GM21515 (cell line): Measurements from ENCODE around the gene JARID2.
"Not testable (repeated sequence)": the region's sequence is repeated elsewhere in the genome, so short reads cannot be mapped to it uniquely, and the experiment has no call there.

Source experiments
- ATAC-seq: cut with Tn5 transposase; IDR thresholded peaks from one replicate; pipeline ENCODE4 v1.9.1; 2021; ENCODE audit not compliant: unreplicated experiment

The JARID2 gene

GRCh38 chr6:15287670-15288375 lies 42.0 kb downstream of the JARID2 start:
- ATAC-seq, result peak; percentile 97

GRCh38 chr6:15288856-15289255 lies 43.0 kb downstream of the JARID2 start:
- ATAC-seq, result no peak

GRCh38 chr6:15289456-15289855 lies 43.6 kb downstream of the JARID2 start:
- not testable (repeated sequence) for ATAC-seq

GRCh38 chr6:15290067-15290680 lies 44.3 kb downstream of the JARID2 start:
- no peak for ATAC-seq

- ATAC-seq, result no peak
These were observed 45.3 kb downstream of the JARID2 start for GRCh38 chr6:15290962-15291704.

- no peak for ATAC-seq
These were observed 46.9 kb downstream of the JARID2 start for GRCh38 chr6:15292721-15293302.

- ATAC-seq, result no peak
These were observed 47.8 kb downstream of the JARID2 start for GRCh38 chr6:15293674-15294073.

GRCh38 chr6:15294504-15294903 lies 48.6 kb downstream of the JARID2 start:
- no peak for ATAC-seq

GRCh38 chr6:15296249-15296648 lies 50.4 kb downstream of the JARID2 start:
- ATAC-seq, result no peak

GRCh38 chr6:15296735-15297134 lies 50.9 kb downstream of the JARID2 start:
- ATAC-seq, result peak; percentile 38

GRCh38 chr6:15297167-15297566 lies 51.3 kb downstream of the JARID2 start:
- not testable (repeated sequence) for ATAC-seq

- ATAC-seq, result no peak
These were observed 52.2 kb downstream of the JARID2 start for GRCh38 chr6:15297895-15298590.

GRCh38 chr6:15299430-15300131 lies 53.7 kb downstream of the JARID2 start:
- ATAC-seq, result peak; percentile 78

- no peak for ATAC-seq
These were observed 55.5 kb downstream of the JARID2 start for GRCh38 chr6:15301179-15302006.

GRCh38 chr6:15303162-15303919 lies 57.5 kb downstream of the JARID2 start:
- ATAC-seq, result no peak

- no peak for ATAC-seq
These were observed 58.0 kb downstream of the JARID2 start for GRCh38 chr6:15303920-15304291.

GRCh38 chr6:15304337-15305042 lies 58.6 kb downstream of the JARID2 start:
- no peak for ATAC-seq

GRCh38 chr6:15305496-15305895 lies 59.6 kb downstream of the JARID2 start:
- ATAC-seq, result peak; percentile 60
